ENCODE results near the gene PRKCE.

Gene PRKCE

GRCh38 chr2:45651415-45652089, at the start of gene PRKCE:
TSS of gene PRKCE (plus strand) at chr2:45651675.
- no peaks in the 10 kb centered on the region for H3K36me3 Mint-ChIP-seq
- H3K27ac Mint-ChIP-seq: peak within 1 kb of the TSS; percentile 99
- peaks cover 27% of the 10 kb centered on the region for H3K4me1 Mint-ChIP-seq (ENCODE audit: low read depth)
- H3K4me3 Mint-ChIP-seq: peak within 1 kb of the TSS; percentile 100
- H3K9me3 Mint-ChIP-seq (ENCODE audit: low read depth): no peaks in the 10 kb centered on the region
- no peaks in the 10 kb centered on the region for H3K27me3 Mint-ChIP-seq

GRCh38 chr2:45602624-45603023, 48.9 kb upstream of the PRKCE start:
- Mint-ChIP-seq H3K36me3 (peaks cover 34% of the 10 kb centered on the region), H3K4me1 (ENCODE audit: low read depth) (peaks cover 2% of the 10 kb centered on the region), H3K4me3 (no peak overlapping the region), H3K9me3 (ENCODE audit: low read depth) (no peaks in the 10 kb centered on the region), H3K27ac (no peak overlapping the region), H3K27me3 (no peaks in the 10 kb centered on the region)

DNA sequence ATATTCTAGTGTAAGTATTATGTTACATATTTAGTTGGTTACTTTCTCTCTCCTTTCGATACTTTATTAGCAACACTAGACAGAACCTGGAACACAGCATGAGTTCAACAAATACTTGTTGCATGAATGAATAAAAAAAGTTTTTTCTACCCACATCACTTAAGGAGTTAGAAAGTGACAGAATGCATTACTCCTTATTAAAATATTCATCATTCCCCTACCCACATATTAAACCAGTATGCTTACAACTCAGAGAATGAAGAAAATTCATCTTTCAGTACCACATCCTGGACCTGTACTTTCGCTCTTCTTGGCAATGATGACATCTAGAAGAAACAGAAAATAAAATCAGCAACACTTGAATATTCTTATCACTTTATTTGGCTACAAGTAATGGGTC, 46.4 kb upstream of the PRKCE start:
- no peaks in the 10 kb centered on the region for H3K9me3 Mint-ChIP-seq (ENCODE audit: low read depth)
- H3K4me1 Mint-ChIP-seq (ENCODE audit: low read depth): peaks cover 19% of the 10 kb centered on the region
- H3K36me3 Mint-ChIP-seq: peaks cover 25% of the 10 kb centered on the region
- no peak overlapping the region for H3K27ac Mint-ChIP-seq
- no peak overlapping the region for H3K4me3 Mint-ChIP-seq
- no peaks in the 10 kb centered on the region for H3K27me3 Mint-ChIP-seq

GRCh38 chr2:45606796-45607195, 44.7 kb upstream of the PRKCE start:
- peaks cover 23% of the 10 kb centered on the region for H3K4me1 Mint-ChIP-seq (ENCODE audit: low read depth)
- no peak overlapping the region for H3K4me3 Mint-ChIP-seq
- no peaks in the 10 kb centered on the region for H3K9me3 Mint-ChIP-seq (ENCODE audit: low read depth)
- no peaks in the 10 kb centered on the region for H3K27me3 Mint-ChIP-seq
- H3K36me3 Mint-ChIP-seq: peaks cover 18% of the 10 kb centered on the region
- H3K27ac Mint-ChIP-seq: no peak overlapping the region

- Mint-ChIP-seq H3K27ac (no peak overlapping the region), H3K4me3 (no peak overlapping the region), H3K4me1 (ENCODE audit: low read depth) (peaks cover 23% of the 10 kb centered on the region)
These were observed 43.8 kb upstream of the PRKCE start for GRCh38 chr2:45607701-45608100.

DNA sequence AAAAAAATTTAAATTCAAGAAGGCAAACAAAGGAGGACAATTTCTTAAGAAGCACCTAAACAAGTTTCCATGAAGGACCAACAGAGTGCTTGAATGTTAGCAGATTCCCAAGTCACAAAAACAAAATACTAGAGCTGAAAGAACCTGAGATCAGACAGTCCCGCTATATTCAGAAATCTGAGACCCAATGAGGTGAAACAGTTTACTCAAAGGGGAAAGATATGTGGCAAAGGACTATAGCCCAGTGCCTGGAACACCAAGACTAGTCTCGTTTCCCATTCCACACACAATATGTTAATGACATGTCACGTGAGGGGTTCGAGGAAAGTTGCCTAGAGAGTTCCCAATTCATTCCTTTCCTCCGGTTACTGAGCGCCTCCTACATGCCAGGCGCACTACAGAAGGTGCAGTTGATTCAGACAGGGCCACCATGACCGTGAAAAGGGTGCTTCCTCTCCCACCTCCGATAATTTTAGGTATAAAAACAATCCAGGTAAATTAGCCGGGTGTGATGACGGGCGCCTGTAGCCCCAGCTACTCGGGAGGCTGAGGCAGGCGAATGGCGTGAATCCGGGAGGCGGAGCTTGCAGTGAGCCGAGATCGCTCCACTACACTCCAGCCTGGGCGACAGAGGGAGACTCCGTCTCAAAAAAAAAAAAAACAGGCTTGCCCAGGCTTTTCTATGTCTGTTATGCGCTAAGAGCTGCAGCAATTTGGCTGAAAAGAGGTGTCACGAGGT, 41.0 kb upstream of the PRKCE start:
- no peaks in the 10 kb centered on the region for H3K36me3 Mint-ChIP-seq

More at GRCh38 chr2:45607701-45608100, 43.8 kb upstream of the PRKCE start:
- Mint-ChIP-seq H3K9me3 (ENCODE audit: low read depth) (no peaks in the 10 kb centered on the region), H3K27me3 (no peaks in the 10 kb centered on the region), H3K36me3 (peaks cover 13% of the 10 kb centered on the region)

DNA sequence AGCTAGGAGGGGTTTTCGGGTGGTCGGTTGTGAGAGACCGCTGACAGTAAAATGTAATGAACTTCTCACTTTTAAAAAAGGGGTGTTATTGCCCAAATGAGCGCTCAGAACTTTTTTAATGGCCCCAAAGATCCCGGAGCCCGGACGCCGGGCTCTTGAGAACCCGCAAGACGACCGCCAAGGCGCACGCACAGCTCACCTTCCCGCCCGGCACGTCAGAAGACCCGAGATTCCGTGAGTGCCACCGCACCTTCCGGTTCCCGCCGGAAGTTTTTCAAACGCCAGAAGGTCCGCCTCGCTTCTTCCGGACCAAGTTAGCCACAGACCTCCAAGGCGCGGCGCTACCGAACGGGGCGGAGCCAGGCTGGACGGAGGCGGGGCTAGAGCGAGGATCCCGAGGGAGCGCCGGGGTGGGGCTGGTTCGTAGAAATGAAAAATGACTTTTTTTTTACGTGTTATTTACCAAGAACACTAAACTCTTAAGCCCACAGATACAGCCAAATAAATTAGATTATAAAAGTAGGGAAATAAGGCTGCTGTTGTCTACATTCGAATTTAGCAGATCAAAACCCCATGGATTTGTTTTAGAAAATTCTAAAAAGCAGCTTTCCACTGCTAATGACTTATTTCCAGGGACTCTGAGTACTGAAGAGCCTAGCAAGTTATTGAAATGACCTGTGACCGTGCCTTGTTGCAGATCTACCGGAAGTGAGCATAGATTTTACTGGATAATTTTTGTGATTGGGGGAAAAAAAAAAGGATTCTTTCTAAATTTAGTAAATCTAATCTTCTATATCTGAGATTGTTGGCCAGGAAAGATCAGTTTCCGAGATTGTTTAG, 40.2 kb upstream of the PRKCE start, which contains the start of gene SRBD1:
Gene SRBD1, minus strand, starts transcription at position 248 of the 840 bp plus-strand sequence. CDS start 5,826 bp downstream, outside the sequence.
- Mint-ChIP-seq H3K9me3 (ENCODE audit: low read depth) (no peaks in the 10 kb centered on the region), H3K4me3 (peak within 1 kb of the TSS; percentile 96), H3K36me3 (no peaks in the 10 kb centered on the region), H3K4me1 (ENCODE audit: low read depth) (peaks cover 23% of the 10 kb centered on the region), H3K27me3 (no peaks in the 10 kb centered on the region), H3K27ac (peak within 1 kb of the TSS; percentile 95)

More for the DNA sequence above, 41.0 kb upstream of the PRKCE start:
- peaks cover 23% of the 10 kb centered on the region for H3K4me1 Mint-ChIP-seq (ENCODE audit: low read depth)
- H3K27ac Mint-ChIP-seq: peak overlapping the region; percentile 95
- H3K9me3 Mint-ChIP-seq (ENCODE audit: low read depth): no peaks in the 10 kb centered on the region
- no peaks in the 10 kb centered on the region for H3K27me3 Mint-ChIP-seq
- peak overlapping the region; percentile 96 for H3K4me3 Mint-ChIP-seq

GRCh38 chr2:45612285-45612684, 39.2 kb upstream of the PRKCE start:
- Mint-ChIP-seq H3K9me3 (ENCODE audit: low read depth) (no peaks in the 10 kb centered on the region), H3K27me3 (no peaks in the 10 kb centered on the region), H3K27ac (no peak overlapping the region), H3K4me1 (ENCODE audit: low read depth) (peaks cover 21% of the 10 kb centered on the region), H3K36me3 (no peaks in the 10 kb centered on the region), H3K4me3 (peak overlapping the region; percentile 96)

DNA sequence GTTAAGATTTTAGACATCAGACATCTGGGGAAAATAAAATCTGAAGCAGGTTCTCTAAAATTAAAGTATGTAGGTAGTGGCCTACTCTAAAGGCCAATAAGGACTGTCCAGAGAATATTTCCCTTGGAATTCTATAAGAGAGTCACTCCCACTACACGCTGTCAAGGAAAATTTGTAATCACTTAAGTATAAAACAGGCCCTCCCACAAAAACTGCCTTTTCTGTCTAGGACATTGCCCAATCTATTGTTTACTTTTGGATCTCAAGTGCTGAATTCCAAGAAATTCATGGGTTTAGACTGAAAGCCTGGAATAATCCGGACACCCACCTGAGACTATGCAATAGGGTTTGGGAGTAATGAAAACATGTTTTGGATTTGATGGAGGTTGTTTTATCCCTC, 38.7 kb upstream of the PRKCE start:
- Mint-ChIP-seq H3K9me3 (ENCODE audit: low read depth) (no peaks in the 10 kb centered on the region), H3K4me1 (ENCODE audit: low read depth) (peaks cover 20% of the 10 kb centered on the region), H3K36me3 (no peaks in the 10 kb centered on the region), H3K27me3 (no peaks in the 10 kb centered on the region), H3K27ac (no peak overlapping the region), H3K4me3 (no peak overlapping the region)

DNA sequence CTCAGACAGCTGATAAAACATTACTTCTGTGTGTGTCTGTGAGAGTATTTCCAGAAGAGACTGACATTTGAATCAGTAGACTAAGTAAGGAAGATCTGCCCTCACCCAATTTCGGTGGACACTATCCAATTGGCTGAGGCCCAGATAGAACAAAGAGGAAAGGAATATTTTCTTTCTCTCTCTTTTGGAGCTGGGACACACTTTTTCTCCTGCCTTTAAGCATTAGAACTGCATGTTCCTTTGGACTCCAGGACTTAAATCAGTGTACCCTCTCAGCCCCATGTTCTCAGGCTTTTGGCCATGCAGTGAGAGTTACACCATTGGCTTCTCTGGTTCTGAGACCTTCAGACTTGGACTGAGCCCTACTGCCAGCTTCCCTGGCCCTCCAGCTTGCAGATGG, 37.1 kb upstream of the PRKCE start:
- Mint-ChIP-seq H3K4me1 (ENCODE audit: low read depth) (peaks cover 11% of the 10 kb centered on the region), H3K4me3 (no peak overlapping the region)

GRCh38 chr2:45614871-45615415, 36.5 kb upstream of the PRKCE start:
- no peaks in the 10 kb centered on the region for H3K9me3 Mint-ChIP-seq (ENCODE audit: low read depth)
- H3K27me3 Mint-ChIP-seq: peaks cover 2% of the 10 kb centered on the region
- H3K4me1 Mint-ChIP-seq (ENCODE audit: low read depth): peaks cover 6% of the 10 kb centered on the region
- H3K36me3 Mint-ChIP-seq: no peaks in the 10 kb centered on the region
- H3K27ac Mint-ChIP-seq: no peak overlapping the region
- no peak overlapping the region for H3K4me3 Mint-ChIP-seq

More for the DNA sequence above, 37.1 kb upstream of the PRKCE start:
- no peaks in the 10 kb centered on the region for H3K9me3 Mint-ChIP-seq (ENCODE audit: low read depth)
- H3K27me3 Mint-ChIP-seq: no peaks in the 10 kb centered on the region
- H3K27ac Mint-ChIP-seq: no peak overlapping the region
- H3K36me3 Mint-ChIP-seq: no peaks in the 10 kb centered on the region

GRCh38 chr2:45616658-45617411, 34.6 kb upstream of the PRKCE start:
- Mint-ChIP-seq H3K4me3 (no peak overlapping the region), H3K27me3 (peaks cover 5% of the 10 kb centered on the region), H3K36me3 (no peaks in the 10 kb centered on the region), H3K4me1 (ENCODE audit: low read depth) (no peaks in the 10 kb centered on the region), H3K9me3 (ENCODE audit: low read depth) (no peaks in the 10 kb centered on the region), H3K27ac (no peak overlapping the region)

DNA sequence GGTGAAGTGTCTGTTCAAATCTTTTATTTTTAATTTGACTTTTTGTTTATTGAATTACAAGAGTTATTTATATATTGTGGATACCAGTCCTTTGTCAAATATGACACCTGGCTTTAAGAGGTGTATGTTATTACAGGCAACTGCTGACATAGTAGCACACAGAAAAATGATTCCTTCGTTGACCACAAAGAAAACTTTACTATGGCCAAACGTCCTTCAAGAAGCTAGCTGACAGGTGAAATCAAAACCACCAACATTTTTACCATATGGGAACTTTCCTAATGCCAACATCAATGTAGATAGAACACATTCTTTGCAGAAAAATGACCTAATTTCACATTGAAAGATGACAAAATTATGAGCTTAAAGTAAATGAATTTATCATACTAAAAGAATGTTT, 34.0 kb upstream of the PRKCE start:
- Mint-ChIP-seq H3K27me3 (peaks cover 7% of the 10 kb centered on the region), H3K9me3 (ENCODE audit: low read depth) (no peaks in the 10 kb centered on the region), H3K4me3 (no peak overlapping the region), H3K27ac (no peak overlapping the region), H3K4me1 (ENCODE audit: low read depth) (no peaks in the 10 kb centered on the region), H3K36me3 (no peaks in the 10 kb centered on the region)

Data from activated naive CD8-positive, alpha-beta T cell (primary cell).